ENCODE measurements around the gene NLRC5.

GRCh38 chr16:57025941-57026777, 36.8 kb downstream of the NLRC5 start:
- TF ChIP-seq, protein P1, sequence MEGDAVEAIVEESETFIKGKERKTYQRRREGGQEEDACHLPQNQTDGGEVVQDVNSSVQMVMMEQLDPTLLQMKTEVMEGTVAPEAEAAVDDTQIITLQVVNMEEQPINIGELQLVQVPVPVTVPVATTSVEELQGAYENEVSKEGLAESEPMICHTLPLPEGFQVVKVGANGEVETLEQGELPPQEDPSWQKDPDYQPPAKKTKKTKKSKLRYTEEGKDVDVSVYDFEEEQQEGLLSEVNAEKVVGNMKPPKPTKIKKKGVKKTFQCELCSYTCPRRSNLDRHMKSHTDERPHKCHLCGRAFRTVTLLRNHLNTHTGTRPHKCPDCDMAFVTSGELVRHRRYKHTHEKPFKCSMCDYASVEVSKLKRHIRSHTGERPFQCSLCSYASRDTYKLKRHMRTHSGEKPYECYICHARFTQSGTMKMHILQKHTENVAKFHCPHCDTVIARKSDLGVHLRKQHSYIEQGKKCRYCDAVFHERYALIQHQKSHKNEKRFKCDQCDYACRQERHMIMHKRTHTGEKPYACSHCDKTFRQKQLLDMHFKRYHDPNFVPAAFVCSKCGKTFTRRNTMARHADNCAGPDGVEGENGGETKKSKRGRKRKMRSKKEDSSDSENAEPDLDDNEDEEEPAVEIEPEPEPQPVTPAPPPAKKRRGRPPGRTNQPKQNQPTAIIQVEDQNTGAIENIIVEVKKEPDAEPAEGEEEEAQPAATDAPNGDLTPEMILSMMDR (IDR thresholded peaks at IDR 0.05), result no peak
- no peak for TF ChIP-seq EP300 (IDR thresholded peaks at IDR 0.05)
- TF ChIP-seq POLR2AphosphoS5 (IDR thresholded peaks at IDR 0.05), result no peak

Measured in esophagus muscularis mucosa (tissue), 4 donors.